ENCODE results near the gene PCK1.
A peak's percentile ranks its signal among the peaks of the same experiment; 100 is the strongest.

PCK1 gene

DNA sequence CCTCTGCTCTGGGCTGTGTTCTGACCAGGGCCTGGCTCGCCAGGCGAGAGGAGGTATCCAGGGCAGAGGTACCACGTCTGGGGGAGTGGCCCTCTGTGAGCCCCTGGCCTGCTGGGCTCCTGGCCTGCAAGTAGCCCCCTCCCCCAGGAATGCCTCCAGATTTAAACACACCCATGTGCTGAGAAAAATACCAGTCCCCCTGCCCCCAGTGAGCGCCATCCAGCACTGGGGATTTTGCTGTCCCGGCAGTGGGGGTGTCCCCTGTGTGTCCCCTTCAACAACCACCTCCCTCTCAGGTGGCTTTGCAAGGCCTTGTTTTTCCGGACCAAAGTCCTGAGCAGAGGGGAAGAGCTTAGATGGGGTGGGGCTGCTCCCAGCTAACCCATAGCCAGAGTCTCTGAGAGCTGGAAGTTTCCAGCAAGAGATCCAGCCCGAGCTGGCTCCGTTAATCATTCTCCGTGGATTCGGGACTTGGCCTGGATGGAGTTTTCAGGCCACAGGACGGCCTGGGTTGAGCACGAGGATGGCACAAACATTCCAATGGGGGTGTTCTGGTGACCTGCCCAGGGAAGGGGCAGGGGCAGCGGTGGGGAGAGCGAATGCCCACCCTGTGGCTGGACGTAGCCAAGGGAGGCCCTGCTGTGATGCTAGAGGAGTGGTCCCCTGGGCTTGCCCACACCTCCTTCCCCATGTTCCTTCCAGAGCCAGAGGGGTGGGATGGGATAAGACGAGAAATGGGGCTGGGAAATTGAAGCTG lies 29.0 kb downstream of the PCK1 start:
- DNase-seq, result no peak

DNA sequence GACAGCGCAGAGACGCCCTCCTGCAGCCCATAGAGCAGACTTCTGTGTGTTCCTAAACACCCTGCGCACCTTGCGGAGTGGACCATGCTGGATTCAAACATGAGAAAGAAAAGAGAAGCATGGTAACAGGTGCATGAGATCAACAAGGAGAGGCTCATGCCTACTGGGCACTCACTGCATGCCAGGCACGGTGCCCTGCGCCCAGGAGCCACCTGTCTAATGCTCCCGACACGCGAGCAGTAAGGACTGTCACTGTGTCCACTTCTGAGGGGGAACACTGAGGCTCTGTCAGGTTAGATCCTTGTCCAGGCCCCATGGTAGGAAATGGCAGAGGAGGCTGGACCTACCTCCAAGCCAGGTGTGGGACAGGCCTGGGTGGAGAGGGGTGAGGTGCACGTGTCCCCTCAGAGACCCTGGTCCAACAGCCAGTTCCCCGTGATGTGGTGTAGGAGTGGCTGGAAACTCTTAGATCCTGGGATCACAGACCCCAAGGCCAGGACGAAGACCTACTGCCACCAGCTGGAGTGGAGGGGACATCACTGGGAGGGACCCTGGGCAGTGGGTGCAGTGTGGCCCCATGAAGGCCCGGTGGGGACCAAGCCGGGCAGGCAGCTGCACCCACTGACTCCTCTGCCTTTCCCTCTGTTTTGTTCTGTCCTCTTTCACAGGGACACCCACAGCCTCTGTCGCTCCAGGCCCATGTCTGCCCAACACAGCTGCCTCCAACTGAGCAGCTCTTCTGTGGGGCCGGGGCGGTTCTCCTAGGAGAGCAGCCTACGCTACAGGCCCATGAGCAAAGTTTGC lies 29.8 kb downstream of the PCK1 start:
- no peak for DNase-seq

DNA sequence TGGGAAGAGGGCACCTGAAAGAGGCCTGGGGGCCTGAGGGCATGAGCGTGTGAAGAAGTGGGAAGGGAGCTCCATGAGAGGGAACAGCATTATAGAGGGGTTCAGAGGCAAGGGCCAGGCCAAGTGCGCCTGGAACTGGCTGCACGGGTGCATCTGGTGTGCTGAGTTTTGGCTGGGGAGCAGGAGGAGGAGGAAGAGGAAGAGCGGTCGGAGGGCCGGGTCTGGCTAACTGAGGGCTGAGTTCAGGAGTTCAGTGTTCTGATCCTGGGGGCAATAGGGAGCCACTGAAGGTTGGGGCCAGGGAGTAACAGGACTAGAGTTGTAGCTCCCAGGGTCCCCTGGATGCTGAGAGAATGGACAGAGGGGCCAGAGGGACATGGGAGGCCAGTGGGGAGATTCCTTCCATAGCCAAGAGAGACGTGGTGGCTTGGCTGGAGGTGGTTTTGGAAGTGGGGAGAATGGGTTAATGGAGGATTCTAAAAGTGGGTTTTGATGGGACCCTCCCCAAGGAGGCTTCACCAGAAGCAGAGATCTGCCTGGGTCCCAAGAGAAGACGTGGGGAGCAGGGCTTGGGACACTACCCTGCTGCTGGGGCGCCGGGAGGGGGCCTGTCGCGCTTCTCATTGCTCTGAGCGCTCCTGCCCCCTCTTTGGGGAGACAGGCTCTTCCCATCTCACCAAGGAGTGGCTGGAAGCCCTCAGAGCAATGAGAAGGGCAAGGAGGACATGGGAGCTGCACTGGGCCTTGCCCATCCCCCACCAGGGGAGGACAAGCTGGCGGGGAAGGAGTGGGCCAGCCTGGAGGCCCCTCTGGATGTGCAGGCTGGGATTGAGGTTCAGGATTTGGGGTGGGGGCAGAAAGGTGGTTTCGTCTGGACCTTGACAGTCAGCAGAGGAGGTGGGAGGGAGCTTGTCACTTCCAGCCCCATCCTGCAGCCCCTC lies 30.6 kb downstream of the PCK1 start:
- DNase-seq, result no peak

DNA sequence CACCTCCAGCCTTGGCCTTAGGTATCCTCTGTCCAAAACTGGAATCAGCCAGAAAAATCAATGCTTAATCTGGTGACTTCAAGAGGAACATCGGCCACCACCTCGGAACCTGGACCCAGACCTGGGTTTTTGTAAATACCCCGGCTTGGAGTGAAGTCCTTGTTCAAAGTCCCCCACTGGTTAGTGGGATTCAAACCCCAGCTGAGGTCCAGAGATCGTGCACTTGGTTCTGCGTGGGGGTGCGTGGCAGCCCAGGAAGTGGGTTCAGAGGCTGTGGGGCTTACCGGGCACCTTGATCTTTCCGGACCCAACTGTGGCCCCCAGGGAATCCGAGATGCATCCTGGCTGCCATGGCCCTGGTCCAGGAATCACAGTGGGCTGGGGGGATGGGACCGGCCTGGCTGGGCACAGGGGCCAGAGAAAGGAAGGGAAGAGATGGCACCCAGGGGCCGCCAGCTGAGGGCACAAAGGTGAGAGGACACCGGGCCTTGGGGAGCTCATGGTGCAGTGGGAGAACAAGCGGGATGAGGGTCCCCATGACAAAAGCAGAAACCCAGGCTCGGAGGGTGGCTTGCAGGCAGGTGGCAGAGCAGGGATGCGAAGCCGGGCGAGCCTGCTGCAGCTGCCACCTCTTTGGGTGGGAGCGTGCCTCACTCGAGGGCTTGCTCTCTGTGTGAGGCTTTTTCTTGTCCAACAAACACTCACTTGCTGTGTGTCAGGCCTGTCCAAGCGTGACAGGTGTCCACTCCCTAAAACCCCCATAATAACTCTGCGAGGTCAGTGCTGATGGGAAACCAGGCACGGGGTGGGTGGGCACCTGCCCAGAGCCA lies 31.6 kb downstream of the PCK1 start:
- no peak for DNase-seq

DNA sequence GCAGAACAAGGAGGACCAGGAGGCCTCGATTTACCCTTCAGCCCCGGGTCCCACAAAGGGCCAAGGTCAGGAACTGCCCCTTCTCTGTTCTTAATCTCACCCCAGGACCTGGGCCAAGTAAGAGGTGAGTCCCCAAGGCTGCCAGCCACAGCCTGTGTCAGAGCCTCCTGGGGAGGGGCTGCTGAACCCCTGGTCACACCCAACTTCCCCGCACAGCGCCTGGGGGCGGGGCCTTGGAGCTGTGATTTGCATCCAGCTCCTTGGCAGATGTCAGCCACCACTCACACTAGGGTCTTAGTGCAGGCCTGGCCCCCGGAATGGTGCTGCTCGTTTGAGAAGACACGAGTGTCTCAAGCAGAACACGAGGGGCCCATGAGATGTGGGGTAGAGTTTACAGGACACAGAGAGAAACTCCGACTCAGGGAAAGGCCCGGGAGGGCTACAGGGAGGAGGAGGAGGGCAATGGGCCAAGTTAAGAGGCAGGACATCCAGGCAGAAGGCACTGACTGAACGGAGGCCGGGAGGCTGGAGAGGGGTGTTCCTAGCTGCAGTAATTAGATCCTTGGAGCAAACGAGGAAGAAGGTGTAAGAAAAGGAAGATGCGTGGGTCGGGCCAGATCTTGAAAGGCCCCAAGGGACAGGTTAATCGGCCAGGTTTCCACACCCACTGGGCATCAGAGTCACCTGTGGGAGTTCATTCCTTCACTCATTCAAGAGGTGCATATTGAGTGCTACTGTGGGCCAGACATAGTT lies 32.4 kb downstream of the PCK1 start:
- no peak for DNase-seq

DNA sequence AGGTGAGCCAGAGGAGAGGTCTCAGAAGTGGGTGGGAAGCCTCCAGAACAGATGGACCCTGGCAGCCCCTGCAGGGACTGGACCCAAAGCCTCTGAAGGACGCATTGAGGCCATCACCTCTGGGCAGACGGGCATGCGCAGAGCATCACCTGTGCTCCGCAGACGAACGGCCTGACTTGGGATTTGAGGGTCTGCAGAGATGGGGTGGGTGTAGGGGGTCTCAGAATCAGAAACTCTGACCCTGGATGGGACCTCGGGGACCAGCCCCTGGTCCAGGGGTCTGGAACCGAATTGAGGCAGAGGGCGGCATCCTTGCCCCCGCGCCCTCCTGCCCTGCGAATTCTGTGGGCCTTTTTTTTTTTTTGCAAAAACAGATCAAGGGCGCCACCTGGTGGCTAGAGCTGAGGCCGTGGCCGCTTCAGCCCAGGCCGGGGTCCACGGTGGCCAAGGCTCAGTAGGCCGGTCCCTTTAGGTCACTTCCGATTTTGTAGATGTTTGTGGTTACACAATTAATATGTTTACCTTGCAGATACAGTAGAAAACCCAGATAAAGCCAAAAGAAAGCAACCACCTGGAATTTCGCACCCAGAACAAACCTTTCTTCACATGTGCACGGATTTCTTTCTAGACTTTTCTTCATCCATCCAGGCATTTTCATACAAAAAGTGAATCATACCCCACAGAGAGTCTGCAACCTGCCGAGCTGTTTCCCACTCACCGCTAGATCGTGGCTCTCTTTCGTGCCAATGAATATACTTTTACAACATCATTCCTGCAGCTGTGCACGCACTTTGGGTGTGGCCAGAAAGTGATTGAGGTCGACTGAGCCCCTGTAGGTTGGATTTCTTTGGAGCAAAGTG lies 33.4 kb downstream of the PCK1 start:
- DNase-seq, result peak; percentile 54

DNA sequence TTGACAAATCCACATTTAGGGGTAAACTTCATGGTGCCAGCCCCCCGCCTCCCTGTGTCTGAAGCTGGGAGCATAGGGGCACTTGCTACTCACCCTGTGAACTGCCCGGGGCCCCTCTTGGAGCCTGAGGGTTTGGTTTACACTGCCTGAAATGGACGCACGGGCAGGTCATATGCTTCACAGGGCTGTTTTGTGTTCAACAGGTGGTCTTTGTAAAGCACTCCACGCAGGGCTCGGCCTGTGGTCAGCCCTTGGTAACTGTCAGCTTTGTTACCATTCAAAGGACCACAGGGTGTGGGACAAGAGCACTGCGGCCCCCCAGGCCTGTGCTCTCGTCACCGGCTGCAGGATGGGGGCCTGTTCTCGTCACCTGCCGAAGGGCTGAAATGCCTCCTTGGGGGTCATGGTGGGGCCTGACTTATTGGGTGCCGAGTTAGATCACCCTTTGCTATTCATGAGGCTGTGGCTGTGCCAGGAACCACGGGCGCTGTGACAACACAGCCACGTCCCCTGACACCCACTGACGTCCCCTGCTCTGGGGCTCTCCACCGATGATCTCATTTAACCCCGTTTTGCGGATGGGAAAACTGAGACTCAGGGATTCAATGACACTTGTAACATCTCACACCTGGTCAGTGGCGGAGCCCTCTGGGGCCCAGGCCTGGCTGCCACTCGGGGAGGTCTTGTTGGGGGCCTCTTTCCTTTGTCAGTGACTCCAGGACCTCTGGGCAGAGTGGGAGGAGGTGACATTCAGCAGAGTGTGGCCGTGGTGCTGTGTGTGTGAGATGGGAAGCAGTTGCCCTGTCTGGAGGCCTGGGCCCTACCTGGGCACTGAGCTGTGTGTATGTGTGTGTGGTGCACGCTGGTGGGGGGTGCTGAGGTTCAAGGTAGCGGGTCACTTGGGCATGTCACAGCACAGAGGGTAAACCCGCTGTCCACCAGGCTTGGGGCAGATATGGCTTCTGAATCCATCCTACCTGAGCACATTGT lies 34.4 kb downstream of the PCK1 start:
- DNase-seq, result no peak

DNA sequence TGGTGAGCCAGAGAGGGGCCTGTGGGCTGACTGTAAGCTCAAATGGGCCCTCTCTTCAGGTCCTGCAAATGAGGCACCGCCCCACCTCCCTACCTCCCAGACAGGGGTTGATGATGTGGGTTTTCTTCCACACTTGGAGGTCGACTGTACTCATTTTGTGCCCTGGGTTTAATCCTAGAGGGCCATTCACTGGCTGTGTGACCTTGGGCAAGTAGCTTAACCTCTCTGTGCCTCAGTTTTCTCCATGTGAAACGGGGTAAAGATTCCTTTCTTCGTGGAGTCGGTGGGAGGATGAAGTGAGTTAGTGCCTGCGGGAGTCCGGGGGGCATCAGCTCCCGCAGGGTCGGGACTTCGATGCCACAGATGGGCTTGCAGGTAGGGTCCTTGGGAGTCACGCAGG lies 35.4 kb downstream of the PCK1 start:
- DNase-seq, result no peak

DNA sequence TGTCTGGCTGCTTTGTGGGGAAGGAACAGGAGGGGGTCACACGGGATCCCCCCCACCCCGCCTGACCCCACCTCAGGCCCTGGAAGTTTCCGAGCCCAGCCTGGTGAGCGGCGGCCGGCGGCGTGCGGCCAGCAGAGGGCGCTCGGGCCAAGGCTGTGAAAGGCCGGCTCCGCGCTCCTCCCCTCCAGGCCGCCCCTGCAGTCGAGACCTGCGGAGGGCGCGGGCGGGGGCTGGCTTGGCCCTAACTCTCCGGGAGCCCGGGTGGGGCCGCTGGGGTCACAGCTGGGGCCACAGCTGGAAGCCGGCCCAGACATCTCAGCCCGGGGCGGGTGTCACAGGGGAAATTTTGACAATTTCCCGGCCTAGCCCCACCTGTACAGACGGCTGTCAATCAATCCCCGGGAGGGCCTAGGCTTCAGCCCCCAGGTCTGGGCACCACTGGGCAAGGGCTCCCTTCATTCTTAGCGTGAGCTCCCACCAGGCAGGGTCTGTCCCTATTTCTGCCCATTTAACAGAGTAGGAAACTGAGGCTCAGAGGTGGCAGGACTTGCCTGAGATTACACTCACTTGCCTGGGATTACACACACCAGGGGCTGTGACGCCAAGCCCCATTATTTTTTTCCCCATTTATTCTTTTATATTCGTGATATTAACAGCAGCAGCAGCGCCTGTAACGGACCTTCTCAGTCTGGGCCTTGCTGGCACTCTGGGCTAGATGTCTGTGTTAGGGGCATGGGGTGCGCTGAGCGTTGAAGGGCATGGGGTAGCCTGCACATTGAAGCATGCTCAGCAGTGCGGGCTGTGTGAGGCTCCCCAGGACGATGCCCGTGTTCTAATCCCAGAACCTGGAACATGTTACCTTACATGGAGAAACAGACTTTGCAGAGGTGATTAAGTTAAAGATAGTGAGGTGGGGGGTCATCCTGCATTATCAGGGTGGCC lies 36.4 kb downstream of the PCK1 start:
- DNase-seq, result peak; percentile 76

DNA sequence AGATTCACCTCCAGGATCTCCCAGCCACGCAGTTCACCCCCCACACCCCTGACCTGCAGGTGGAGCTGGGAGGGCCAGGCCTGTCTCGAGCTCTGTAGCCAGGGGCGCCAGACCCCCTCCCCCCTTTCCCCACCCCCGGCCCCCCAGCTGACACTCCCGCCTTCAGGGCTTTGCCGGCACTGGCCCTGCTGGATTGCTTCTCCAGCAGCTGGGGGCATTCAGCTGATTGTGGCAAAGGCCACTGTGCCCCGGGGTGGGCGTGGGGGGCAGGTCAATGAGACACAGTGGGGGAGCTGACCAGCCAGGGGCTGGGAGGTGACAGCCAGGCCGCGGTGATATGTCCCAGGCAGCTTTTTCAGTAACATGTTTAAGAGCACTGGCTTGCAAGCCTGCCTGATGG lies 37.1 kb downstream of the PCK1 start:
- DNase-seq, result no peak

DNA sequence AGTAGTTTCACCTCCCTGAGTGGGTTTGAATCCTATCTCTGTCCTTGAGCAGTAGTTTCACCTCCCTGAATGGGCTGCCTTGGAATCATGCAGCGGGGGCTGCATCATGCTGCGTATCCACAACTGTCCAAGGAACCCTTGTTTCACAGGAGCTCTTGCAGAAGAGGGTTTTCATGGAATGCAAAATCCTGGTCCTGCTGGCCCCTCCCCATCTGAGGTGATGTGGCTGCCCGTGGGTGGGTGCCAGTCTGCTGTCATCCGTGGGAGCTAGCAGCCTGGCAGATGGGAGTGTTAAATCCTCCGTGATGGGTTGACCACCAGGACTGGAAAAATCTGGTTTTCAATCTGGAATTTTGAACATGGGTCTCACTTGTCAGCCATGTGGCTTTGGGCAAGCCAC lies 37.6 kb downstream of the PCK1 start:
- no peak for DNase-seq

DNA sequence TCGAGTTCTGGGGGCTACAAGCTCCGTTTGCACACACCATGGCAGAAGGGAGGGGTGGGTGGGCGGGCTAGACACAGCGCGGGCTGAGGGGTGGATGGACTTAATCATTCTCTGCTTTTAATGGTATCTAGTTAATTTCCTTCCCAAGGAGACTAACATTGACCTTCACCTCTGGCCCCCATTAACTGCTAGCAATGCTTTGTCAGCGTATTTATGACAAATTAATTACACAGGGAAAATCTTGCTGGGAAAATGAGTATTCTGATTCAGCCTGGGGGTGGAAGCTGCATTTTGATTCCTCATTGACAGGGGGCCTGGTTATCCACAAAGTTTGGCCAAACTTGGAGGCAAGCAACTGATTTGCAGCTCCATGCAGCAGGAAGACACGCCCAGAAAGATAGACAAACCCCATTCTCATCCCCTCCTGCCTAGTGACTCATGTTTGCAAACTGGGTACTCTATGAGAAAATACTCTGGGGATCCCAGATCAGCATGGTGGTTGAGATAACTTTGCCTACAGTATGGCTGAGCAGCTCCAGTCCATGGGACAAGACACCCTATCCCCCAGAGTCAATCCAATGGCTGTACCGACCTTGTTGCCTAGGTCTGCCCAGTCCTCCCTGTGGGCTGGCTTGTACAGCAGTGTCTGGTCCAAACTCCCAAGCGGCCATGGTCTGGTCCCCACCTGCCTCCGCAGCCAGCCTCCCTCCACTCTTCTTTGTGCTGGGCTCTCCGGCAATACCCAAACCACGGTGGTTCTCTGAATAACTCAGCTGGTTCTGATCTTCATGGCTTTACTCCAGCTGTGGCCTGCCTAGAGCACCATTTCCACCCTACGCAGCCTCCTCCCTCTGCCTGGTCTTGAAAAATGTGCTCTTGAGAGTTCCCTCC lies 39.7 kb downstream of the PCK1 start:
- no peak for DNase-seq

DNA sequence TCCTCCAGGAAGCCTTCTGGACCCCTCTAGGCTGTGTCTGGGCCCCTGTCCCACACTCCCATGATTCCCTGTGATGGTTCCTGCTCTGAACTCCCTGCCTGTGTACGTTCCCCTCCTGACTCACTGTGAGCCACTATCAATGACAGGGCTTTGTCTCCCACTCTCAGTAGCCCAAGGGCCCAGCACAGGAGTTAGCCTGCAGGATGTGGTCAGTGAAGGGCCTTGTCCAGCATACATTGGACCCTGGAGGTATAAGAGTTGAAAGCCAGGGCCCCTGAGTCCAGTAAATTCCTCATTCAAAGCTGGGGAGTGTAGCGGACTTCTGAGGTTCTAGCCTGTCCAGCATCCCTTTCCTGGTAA lies 40.3 kb downstream of the PCK1 start:
- DNase-seq, result no peak

DNA sequence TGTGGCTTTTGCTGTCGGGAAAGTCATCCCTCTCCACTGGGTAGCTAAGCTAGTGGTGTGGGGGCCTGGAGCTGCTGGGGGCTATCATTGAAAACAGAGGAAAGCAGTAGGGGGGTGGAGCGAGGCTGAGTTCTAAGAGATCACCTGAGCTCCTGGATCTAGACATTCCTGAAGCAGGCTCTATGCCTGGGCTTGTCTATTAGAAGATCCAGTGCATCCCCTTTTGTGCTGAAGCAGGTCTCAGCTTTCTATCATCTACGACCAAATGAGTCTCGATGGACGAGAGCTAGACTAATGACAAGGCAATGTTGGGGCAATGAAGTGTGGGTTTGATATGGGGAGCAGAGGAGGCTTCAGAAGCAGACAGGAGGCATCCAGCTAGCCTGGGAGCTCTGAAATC lies 40.8 kb downstream of the PCK1 start:
- DNase-seq, result no peak

DNA sequence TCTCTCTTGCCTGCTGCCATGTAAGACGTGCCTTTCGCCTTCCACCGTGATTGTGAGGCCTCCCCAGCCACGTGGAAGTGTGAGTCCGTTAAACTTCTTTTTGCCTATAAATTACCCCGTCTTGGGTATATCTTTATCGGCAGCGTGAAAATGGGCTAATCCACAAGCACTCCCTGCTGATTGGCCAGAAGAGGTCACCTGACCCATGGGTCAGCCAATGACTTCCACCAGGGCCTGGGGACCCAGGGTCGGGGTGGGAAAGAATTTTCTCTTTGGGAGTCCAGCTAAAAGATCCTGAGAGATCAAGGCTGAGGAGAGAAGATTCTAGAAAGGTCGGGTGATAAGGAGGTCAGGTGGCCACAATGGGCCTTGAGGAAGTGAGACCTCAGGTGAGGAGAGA lies 42.2 kb downstream of the PCK1 start:
- no peak for DNase-seq

DNA sequence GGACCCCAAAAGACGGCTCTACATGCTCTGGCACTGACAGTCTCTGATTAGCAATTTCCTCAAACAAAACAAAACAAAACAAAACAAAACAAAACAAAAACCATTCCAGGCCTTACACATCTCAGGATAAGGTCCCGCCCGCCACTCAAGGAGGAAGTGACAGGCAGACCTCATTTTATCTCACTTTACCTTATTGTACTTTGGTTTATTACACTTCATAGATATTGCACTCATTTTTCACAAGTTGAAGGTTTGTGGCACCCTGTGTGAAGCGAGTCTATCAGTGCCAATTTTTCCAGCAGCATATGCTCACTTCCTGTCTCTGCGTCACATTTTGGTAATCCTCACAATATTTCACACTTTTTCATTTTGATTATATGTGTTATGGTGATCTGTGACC lies 44.1 kb downstream of the PCK1 start:
- DNase-seq, result no peak

DNA sequence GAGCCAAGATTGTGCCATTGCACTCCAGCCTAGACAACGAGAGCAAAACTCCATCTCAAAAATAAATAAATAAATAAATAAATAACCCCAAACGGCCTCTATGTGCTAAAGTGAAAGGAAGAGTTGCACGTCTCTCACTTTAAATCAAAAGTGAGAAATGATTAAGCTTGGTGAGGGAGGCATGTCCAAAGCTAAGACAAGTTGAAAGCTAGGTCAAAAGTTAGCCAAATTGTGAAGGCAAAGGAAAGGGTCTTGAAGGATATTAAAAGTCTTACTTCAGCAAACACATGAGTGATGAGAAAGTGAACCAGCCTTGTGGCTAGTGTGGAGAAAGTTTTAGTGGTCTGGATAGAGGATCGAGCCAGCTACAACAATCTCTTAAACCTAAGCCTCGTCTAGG lies 45.0 kb downstream of the PCK1 start:
- DNase-seq, result no peak
